M059J (cell line): ENCODE results near the gene BAZ2B. TPM values are rescaled to one million over a fixed set of nuclear protein-coding genes. Genes with fewer than 3 reads are reported as not detected.

Experiments
- DNase-seq: peaks from one replicate; pipeline ENCODE4 v3.0.0-alpha.2; 2012; ENCODE audit warnings: low read depth
- total RNA-seq: library from RNA; depleted of rRNA; stranded (reverse); fragments of >200 nt; shearing (Covaris generic); gene quantifications from 2 replicates; pipeline ENCODE4 v1.2.3, GENCODE V29; 2014

Gene BAZ2B
- total RNA-seq, 1 experiment from 2014 or later, result 20.9 TPM

GRCh38 chr2:159326569-159327255 lies 289.6 kb downstream of the BAZ2B start:
- DNase-seq, result no peak

GRCh38 chr2:159322419-159322818 lies 293.9 kb downstream of the BAZ2B start:
- no peak for DNase-seq

- no peak for DNase-seq
Measured at GRCh38 chr2:159317392-159318088, 298.8 kb downstream of the BAZ2B start.

GRCh38 chr2:159307942-159308341 lies 308.4 kb downstream of the BAZ2B start:
- DNase-seq, result no peak

- no peak for DNase-seq
Measured at GRCh38 chr2:159300586-159300985, 315.8 kb downstream of the BAZ2B start.

GRCh38 chr2:159298967-159299366 lies 317.4 kb downstream of the BAZ2B start:
- no peak for DNase-seq

- DNase-seq, result no peak
Measured at GRCh38 chr2:159297042-159297707, 319.2 kb downstream of the BAZ2B start.

GRCh38 chr2:159292157-159292556 lies 324.2 kb downstream of the BAZ2B start:
- DNase-seq, result no peak

- DNase-seq, result peak; percentile 61
Measured at GRCh38 chr2:159290289-159290907, 325.9 kb downstream of the BAZ2B start.

- DNase-seq, result no peak
Measured at GRCh38 chr2:159287733-159288132, 328.6 kb downstream of the BAZ2B start.

- peak; percentile 95 for DNase-seq
Measured at GRCh38 chr2:159286709-159287441, 329.5 kb downstream of the BAZ2B start.

GRCh38 chr2:159285929-159286708 lies 330.2 kb downstream of the BAZ2B start, which contains the start of gene WDSUB1:
Gene WDSUB1 (minus strand): TSS chr2:159286703. CDS start chr2:159283069, 3,634 bp downstream.
- DNase-seq, result peak; percentile 73

GRCh38 chr2:159285433-159285832 lies 330.9 kb downstream of the BAZ2B start:
- DNase-seq, result no peak

- DNase-seq, result no peak
Measured at GRCh38 chr2:159283529-159283928, 332.8 kb downstream of the BAZ2B start.

- DNase-seq, result no peak
Measured at GRCh38 chr2:159281002-159281401, 335.3 kb downstream of the BAZ2B start.

GRCh38 chr2:159279700-159280099 lies 336.6 kb downstream of the BAZ2B start:
- DNase-seq, result no peak

- no peak for DNase-seq
Measured at GRCh38 chr2:159275111-159275510, 341.2 kb downstream of the BAZ2B start.

GRCh38 chr2:159272156-159272555 lies 344.2 kb downstream of the BAZ2B start:
- no peak for DNase-seq

- no peak for DNase-seq
Measured at GRCh38 chr2:159270744-159271379, 345.5 kb downstream of the BAZ2B start.
